H9 (cell line): ENCODE measurements around the gene MGP. TPM values are rescaled to one million over a fixed set of nuclear protein-coding genes. Genes with fewer than 3 reads are reported as not detected.

Experiments
- DNase-seq: peaks from one replicate; pipeline ENCODE4 v3.0.0-alpha.2; 2017
- H2AFZ ChIP-seq: one replicate; pipeline ENCODE4 v1.6.1; 2013; ENCODE audit warnings: mild to moderate bottlenecking, low read length, control low read depth, moderate library complexity
- H2AK5ac ChIP-seq: 2 replicates; pipeline ENCODE4 v1.6.1; 2013; ENCODE audit warnings: low read length, control low read depth, mixed read lengths; ENCODE audit not compliant: insufficient read length
- H2BK120ac ChIP-seq: one replicate; pipeline ENCODE4 v1.6.1; 2013; ENCODE audit warnings: low read depth, mild to moderate bottlenecking, low read length, control low read depth, inconsistent platforms; ENCODE audit not compliant: poor library complexity, severe bottlenecking
- H2BK12ac ChIP-seq: 2 replicates; pipeline ENCODE4 v1.6.1; 2013; ENCODE audit warnings: low read length, control low read depth, mixed read lengths, low read depth; ENCODE audit not compliant: insufficient read length
- H2BK15ac ChIP-seq: 2 replicates; pipeline ENCODE4 v1.6.1; 2013; ENCODE audit warnings: low read depth, low read length, control low read depth
- H2BK20ac ChIP-seq: one replicate; pipeline ENCODE4 v1.6.1; 2013; ENCODE audit warnings: low read depth, mild to moderate bottlenecking, low read length, control low read depth, inconsistent platforms; ENCODE audit not compliant: poor library complexity, severe bottlenecking
- H2BK5ac ChIP-seq: 2 replicates; pipeline ENCODE4 v1.6.1; 2013; ENCODE audit warnings: low read length, control low read depth, mixed read lengths; ENCODE audit not compliant: insufficient read length
- H3K14ac ChIP-seq: 2 replicates; pipeline ENCODE4 v1.6.1; 2013; ENCODE audit warnings: low read length, control low read depth; ENCODE audit not compliant: insufficient read depth
- H3K18ac ChIP-seq: 2 replicates; pipeline ENCODE4 v1.6.1; 2013; ENCODE audit warnings: low read depth, mild to moderate bottlenecking, mixed read lengths, low read length, control low read depth; ENCODE audit not compliant: insufficient read length
- H3K23ac ChIP-seq: 2 replicates; pipeline ENCODE4 v1.6.1; 2013; ENCODE audit warnings: low read length, control low read depth, mixed read lengths, low read depth; ENCODE audit not compliant: insufficient read length
- H3K23me2 ChIP-seq: 2 replicates; pipeline ENCODE4 v1.6.1; 2013; ENCODE audit warnings: low read depth, mild to moderate bottlenecking, mixed read lengths, low read length, control low read depth; ENCODE audit not compliant: insufficient read length, poor library complexity, severe bottlenecking
- H3K27ac ChIP-seq: 2 replicates; pipeline ENCODE4 v1.5.1; 2013; ENCODE audit warnings: low read length, control low read depth, mixed read lengths, low read depth; ENCODE audit not compliant: insufficient read length
- H3K27me3 ChIP-seq: 2 replicates; pipeline ENCODE4 v1.6.1; 2013; ENCODE audit warnings: low read length, control low read depth, inconsistent platforms; ENCODE audit not compliant: insufficient read depth
- H3K4ac ChIP-seq: 2 replicates; pipeline ENCODE4 v1.6.1; 2013; ENCODE audit warnings: low read depth, mild to moderate bottlenecking, control low read depth, inconsistent platforms, low read length, moderate library complexity
- H3K4me1 ChIP-seq: 2 replicates; pipeline ENCODE4 v1.6.1; 2013; ENCODE audit warnings: low read length, control low read depth, inconsistent platforms; ENCODE audit not compliant: insufficient read depth
- H3K4me2 ChIP-seq: 2 replicates; pipeline ENCODE4 v1.6.1; 2013; ENCODE audit warnings: low read length, control low read depth, mixed read lengths; ENCODE audit not compliant: insufficient read length, insufficient read depth
- H3K56ac ChIP-seq: 2 replicates; pipeline ENCODE4 v1.6.1; 2013; ENCODE audit warnings: low read depth, mild to moderate bottlenecking, mixed read lengths, low read length, control low read depth; ENCODE audit not compliant: insufficient read length
- H3K79me1 ChIP-seq: 2 replicates; pipeline ENCODE4 v1.6.1; 2013; ENCODE audit warnings: low read depth, mild to moderate bottlenecking, moderate library complexity, low read length, control low read depth, inconsistent platforms; ENCODE audit not compliant: insufficient read depth, poor library complexity, severe bottlenecking
- H3K79me2 ChIP-seq: 2 replicates; pipeline ENCODE4 v1.6.1; 2013; ENCODE audit warnings: low read length, control low read depth, inconsistent platforms; ENCODE audit not compliant: insufficient read depth
- H3K9ac ChIP-seq: 2 replicates; pipeline ENCODE4 v1.6.1; 2013; ENCODE audit warnings: low read length, control low read depth, mixed read lengths; ENCODE audit not compliant: insufficient read length; ENCODE audit errors: extremely low read depth
- H3K9me3 ChIP-seq: one replicate; pipeline ENCODE4 v1.6.1; 2013; ENCODE audit warnings: low read depth, low read length, inconsistent platforms; ENCODE audit not compliant: control insufficient read depth
- H3T11ph ChIP-seq: one replicate; pipeline ENCODE4 v1.6.1; 2013; ENCODE audit warnings: mild to moderate bottlenecking, low read length, control low read depth, inconsistent platforms
- H4K20me1 ChIP-seq: one replicate; pipeline ENCODE4 v1.6.1; 2013; ENCODE audit not compliant: control insufficient read depth, insufficient read length, insufficient read depth
- H4K5ac ChIP-seq: 2 replicates; pipeline ENCODE4 v1.6.1; 2013; ENCODE audit warnings: low read depth, mild to moderate bottlenecking, mixed read lengths, low read length, control low read depth; ENCODE audit not compliant: insufficient read length
- H4K8ac ChIP-seq: replicated peaks from 2 replicates; pipeline ENCODE4 v1.6.1; 2013; ENCODE audit warnings: low read length, control low read depth, mixed read lengths, low read depth; ENCODE audit not compliant: insufficient read length
- H4K91ac ChIP-seq: 2 replicates; pipeline ENCODE4 v1.6.1; 2013; ENCODE audit warnings: low read depth, mild to moderate bottlenecking, moderate library complexity, mixed read lengths, low read length, control low read depth; ENCODE audit not compliant: insufficient read length
- H3K27ac Mint-ChIP-seq, 3 experiments: 2 replicates in 2 of 3; 3 replicates in 1 of 3; pipeline ENCODE4 v1.8.0; 2020 to 2021; ENCODE audit warnings: mixed read lengths in 3 of 3, mild to moderate bottlenecking in 1 of 3, moderate library complexity in 1 of 3
- H3K27me3 Mint-ChIP-seq: 2 replicates; pipeline ENCODE4 v1.8.0; 2021; ENCODE audit warnings: low read depth, mild to moderate bottlenecking, moderate library complexity, mixed read lengths
- H3K36me3 Mint-ChIP-seq, 3 experiments: 2 replicates in 2 of 3; 3 replicates in 1 of 3; pipeline ENCODE4 v1.8.0; 2020 to 2021; ENCODE audit warnings: low read depth in 3 of 3, mixed read lengths in 3 of 3; ENCODE audit not compliant: insufficient read depth in 1 of 3
- H3K4me1 Mint-ChIP-seq, 2 experiments: 2 replicates each; pipeline ENCODE4 v1.8.0; 2020; ENCODE audit warnings: mixed read lengths in 2 of 2
- H3K4me3 Mint-ChIP-seq, 2 experiments: 2 replicates in 1 of 2; 3 replicates in 1 of 2; pipeline ENCODE4 v1.8.0; 2020 to 2021; ENCODE audit warnings: mild to moderate bottlenecking in 2 of 2, mixed read lengths in 2 of 2, moderate library complexity in 1 of 2
- H3K9me3 Mint-ChIP-seq, 2 experiments: 2 replicates in 1 of 2; 3 replicates in 1 of 2; pipeline ENCODE4 v1.8.0; 2020; ENCODE audit warnings: mild to moderate bottlenecking in 2 of 2, mixed read lengths in 2 of 2, moderate library complexity in 1 of 2
- CTCF ChIP-seq: fragments of 200-600 bp; sonication (generic); conservative IDR thresholded peaks from 3 replicates; pipeline ENCODE4 v1.8.0; 2021; ENCODE audit warnings: antibody characterized with exemption, mild to moderate bottlenecking
- WGBS: extraction: QIAGEN DNeasy Blood & Tissue Kit; methylation state at CpG from one replicate; pipeline ENCODE4 v1.1.7; 2013; ENCODE audit warnings: missing lambda C conversion rate, low lambda C conversion rate, mixed read lengths; ENCODE audit not compliant: insufficient read length; ENCODE audit errors: extremely low coverage; 5-methylcytosine and 5-hydroxymethylcytosine counted together
- total RNA-seq: library from RNA; stranded (reverse); gene quantifications from 2 replicates; pipeline ENCODE4 v1.2.1, GENCODE V29; 2021

Gene MGP
- total RNA-seq, 1 experiment from 2014 or later = not detected

GRCh38 chr12:14853961-14854360 is 31.7 kb downstream of the MGP start:
- no peak for TF ChIP-seq CTCF
- H3K4me2 ChIP-seq = no peak overlapping the region
- H2AFZ ChIP-seq = no peak overlapping the region

More at GRCh38 chr12:14853961-14854360, 31.7 kb downstream of the MGP start:
- Histone ChIP-seq H3K4me1 (peaks cover 2% of the 10 kb centered on the region; the same call in 1 of the 2 replicates), H3K23me2 (no peaks in the 10 kb centered on the region), H3K9me3 (no peaks in the 10 kb centered on the region), H3K4ac (no peak overlapping the region), H3K14ac (no peak overlapping the region), H3K23ac (no peak overlapping the region), H3K27me3 (no peaks in the 10 kb centered on the region), H2BK20ac (no peak overlapping the region), H3K79me1 (no peaks in the 10 kb centered on the region), H3K27ac (no peak overlapping the region), H2BK5ac (no peak overlapping the region), H2BK120ac (no peak overlapping the region), H3T11ph (no peak overlapping the region), H4K8ac (no peak overlapping the region), H3K56ac (no peak overlapping the region), H4K5ac (no peak overlapping the region), H3K18ac (no peak overlapping the region), H4K20me1 (no peaks in the 10 kb centered on the region), H2BK15ac (no peak overlapping the region), H3K79me2 (no peaks in the 10 kb centered on the region), H2BK12ac (no peak overlapping the region), H3K9ac (no peak overlapping the region), H2AK5ac (no peak overlapping the region), H4K91ac (no peak overlapping the region)
- DNase-seq = no peak
- peaks cover 16 to 20% of the 10 kb centered on the region in 2 experiments for H3K4me1 Mint-ChIP-seq
- H3K27ac Mint-ChIP-seq = no peak overlapping the region
- no peaks in the 10 kb centered on the region for H3K27me3 Mint-ChIP-seq
- H3K4me3 Mint-ChIP-seq = no peak overlapping the region
- no CpG with 5 or more reads among the region's 3 CpGs for WGBS
- peaks cover 6 to 11% of the 10 kb centered on the region in 2 experiments for H3K9me3 Mint-ChIP-seq
- H3K36me3 Mint-ChIP-seq = peaks cover 0 to 5% (median 0%) of the 10 kb centered on the region in 3 experiments; a peak in 2 of 7 replicates
